Measurements from ENCODE around the gene BPGM. TPM values are rescaled to one million over a fixed set of nuclear protein-coding genes. Genes with fewer than 3 reads are reported as not detected.

BPGM gene
- total RNA-seq, 1 donor from 2014 or later: 37.4 TPM

- no peak overlapping the region for H3K27ac ChIP-seq (ENCODE audit: low read depth, low read length)
- H3K27me3 ChIP-seq (ENCODE audit: insufficient read depth, low read length): no peaks in the 10 kb centered on the region
- H3K4me3 ChIP-seq (ENCODE audit: insufficient read depth, low read depth, low read length): no peak overlapping the region
- H3K4me2 ChIP-seq (ENCODE audit: low read length): no peak overlapping the region
- H3K36me3 ChIP-seq (ENCODE audit: insufficient read depth, low read length): no peaks in the 10 kb centered on the region
- no peak overlapping the region for H3K9ac ChIP-seq (ENCODE audit: low read length)
- H3K79me2 ChIP-seq (ENCODE audit: insufficient read depth, low read length): peaks cover 6% of the 10 kb centered on the region
- Mint-ChIP-seq H3K9me3 (ENCODE audit: unreplicated experiment) (no peaks in the 10 kb centered on the region), H3K36me3 (ENCODE audit: low read depth, unreplicated experiment) (no peaks in the 10 kb centered on the region), H3K27ac (ENCODE audit: unreplicated experiment) (no peak overlapping the region), H3K27me3 (ENCODE audit: low read depth, unreplicated experiment) (no peaks in the 10 kb centered on the region), H3K4me1 (ENCODE audit: low read depth, unreplicated experiment) (peaks cover 41% of the 10 kb centered on the region), H3K4me3 (ENCODE audit: unreplicated experiment) (no peak overlapping the region)
- TF ChIP-seq, protein P1, sequence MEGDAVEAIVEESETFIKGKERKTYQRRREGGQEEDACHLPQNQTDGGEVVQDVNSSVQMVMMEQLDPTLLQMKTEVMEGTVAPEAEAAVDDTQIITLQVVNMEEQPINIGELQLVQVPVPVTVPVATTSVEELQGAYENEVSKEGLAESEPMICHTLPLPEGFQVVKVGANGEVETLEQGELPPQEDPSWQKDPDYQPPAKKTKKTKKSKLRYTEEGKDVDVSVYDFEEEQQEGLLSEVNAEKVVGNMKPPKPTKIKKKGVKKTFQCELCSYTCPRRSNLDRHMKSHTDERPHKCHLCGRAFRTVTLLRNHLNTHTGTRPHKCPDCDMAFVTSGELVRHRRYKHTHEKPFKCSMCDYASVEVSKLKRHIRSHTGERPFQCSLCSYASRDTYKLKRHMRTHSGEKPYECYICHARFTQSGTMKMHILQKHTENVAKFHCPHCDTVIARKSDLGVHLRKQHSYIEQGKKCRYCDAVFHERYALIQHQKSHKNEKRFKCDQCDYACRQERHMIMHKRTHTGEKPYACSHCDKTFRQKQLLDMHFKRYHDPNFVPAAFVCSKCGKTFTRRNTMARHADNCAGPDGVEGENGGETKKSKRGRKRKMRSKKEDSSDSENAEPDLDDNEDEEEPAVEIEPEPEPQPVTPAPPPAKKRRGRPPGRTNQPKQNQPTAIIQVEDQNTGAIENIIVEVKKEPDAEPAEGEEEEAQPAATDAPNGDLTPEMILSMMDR (IDR thresholded peaks at IDR 0.05; ENCODE audit: insufficient read depth, low read depth, low read length): no peak
- TF ChIP-seq EZH2 (IDR thresholded peaks at IDR 0.05; ENCODE audit: insufficient read depth, low read length): no peak
- FAIRE-seq (no peak), DNase-seq (ENCODE audit: low read depth) (no peak)
- H2AFZ ChIP-seq (ENCODE audit: low read depth, low read length): no peak overlapping the region
- H4K20me1 ChIP-seq (ENCODE audit: insufficient read depth, low read length): no peaks in the 10 kb centered on the region
- no peaks in the 10 kb centered on the region for H3K9me3 ChIP-seq (ENCODE audit: insufficient read depth, low read depth, low read length)
- peaks cover 19% of the 10 kb centered on the region for H3K4me1 ChIP-seq (ENCODE audit: insufficient read depth, low read length)
These were observed 61.2 kb downstream of the BPGM start for GRCh38 chr7:134707663-134708378.

- H3K9me3 Mint-ChIP-seq (ENCODE audit: unreplicated experiment): no peaks in the 10 kb centered on the region
- FAIRE-seq (no peak), DNase-seq (ENCODE audit: low read depth) (no peak)
- H3K4me2 ChIP-seq (ENCODE audit: low read length): no peak overlapping the region
- H3K36me3 ChIP-seq (ENCODE audit: insufficient read depth, low read length): no peaks in the 10 kb centered on the region
- no peaks in the 10 kb centered on the region for H4K20me1 ChIP-seq (ENCODE audit: insufficient read depth, low read length)
- no peak overlapping the region for H2AFZ ChIP-seq (ENCODE audit: low read depth, low read length)
- H3K4me1 ChIP-seq (ENCODE audit: insufficient read depth, low read length): peaks cover 16% of the 10 kb centered on the region
- H3K27ac ChIP-seq (ENCODE audit: low read depth, low read length): no peak overlapping the region
- no peak overlapping the region for H3K27ac Mint-ChIP-seq (ENCODE audit: unreplicated experiment)
- no peaks in the 10 kb centered on the region for H3K27me3 ChIP-seq (ENCODE audit: insufficient read depth, low read length)
- no peak for TF ChIP-seq EZH2 (IDR thresholded peaks at IDR 0.05; ENCODE audit: insufficient read depth, low read length)
- TF ChIP-seq, protein P1 (IDR thresholded peaks at IDR 0.05; ENCODE audit: insufficient read depth, low read depth, low read length): no peak
- peaks cover 38% of the 10 kb centered on the region for H3K4me1 Mint-ChIP-seq (ENCODE audit: low read depth, unreplicated experiment)
- H3K79me2 ChIP-seq (ENCODE audit: insufficient read depth, low read length): peaks cover 14% of the 10 kb centered on the region
- H3K27me3 Mint-ChIP-seq (ENCODE audit: low read depth, unreplicated experiment): no peaks in the 10 kb centered on the region
- H3K4me3 Mint-ChIP-seq (ENCODE audit: unreplicated experiment): no peak overlapping the region
- no peak overlapping the region for H3K9ac ChIP-seq (ENCODE audit: low read length)
- no peak overlapping the region for H3K4me3 ChIP-seq (ENCODE audit: insufficient read depth, low read depth, low read length)
- H3K9me3 ChIP-seq (ENCODE audit: insufficient read depth, low read depth, low read length): no peaks in the 10 kb centered on the region
- H3K36me3 Mint-ChIP-seq (ENCODE audit: low read depth, unreplicated experiment): no peaks in the 10 kb centered on the region
These were observed 62.0 kb downstream of the BPGM start for GRCh38 chr7:134708692-134709091.

- Histone ChIP-seq H3K79me2 (ENCODE audit: insufficient read depth, low read length) (peaks cover 16% of the 10 kb centered on the region), H3K27me3 (ENCODE audit: insufficient read depth, low read length) (no peaks in the 10 kb centered on the region), H2AFZ (ENCODE audit: low read depth, low read length) (no peak overlapping the region), H3K4me2 (ENCODE audit: low read length) (no peak overlapping the region), H3K36me3 (ENCODE audit: insufficient read depth, low read length) (no peaks in the 10 kb centered on the region), H3K9ac (ENCODE audit: low read length) (no peak overlapping the region), H3K9me3 (ENCODE audit: insufficient read depth, low read depth, low read length) (no peaks in the 10 kb centered on the region), H3K4me1 (ENCODE audit: insufficient read depth, low read length) (peaks cover 16% of the 10 kb centered on the region), H3K4me3 (ENCODE audit: insufficient read depth, low read depth, low read length) (no peak overlapping the region), H4K20me1 (ENCODE audit: insufficient read depth, low read length) (no peaks in the 10 kb centered on the region), H3K27ac (ENCODE audit: low read depth, low read length) (no peak overlapping the region)
- DNase-seq (ENCODE audit: low read depth) (no peak), FAIRE-seq (no peak)
- Mint-ChIP-seq H3K9me3 (ENCODE audit: unreplicated experiment) (no peaks in the 10 kb centered on the region), H3K4me1 (ENCODE audit: low read depth, unreplicated experiment) (peaks cover 36% of the 10 kb centered on the region), H3K27ac (ENCODE audit: unreplicated experiment) (no peak overlapping the region), H3K27me3 (ENCODE audit: low read depth, unreplicated experiment) (no peaks in the 10 kb centered on the region), H3K4me3 (ENCODE audit: unreplicated experiment) (no peak overlapping the region), H3K36me3 (ENCODE audit: low read depth, unreplicated experiment) (peaks cover 3% of the 10 kb centered on the region)
- TF ChIP-seq, protein P1 (IDR thresholded peaks at IDR 0.05; ENCODE audit: insufficient read depth, low read depth, low read length): no peak
- TF ChIP-seq EZH2 (IDR thresholded peaks at IDR 0.05; ENCODE audit: insufficient read depth, low read length): no peak
These were observed 62.5 kb downstream of the BPGM start for GRCh38 chr7:134709197-134709596.
